HG02970 (cell line): ENCODE results near the gene BCAR1.
"Not testable (repeated sequence)": the region's sequence is repeated elsewhere in the genome, so short reads cannot be mapped to it uniquely, and the experiment has no call there.

ENCODE experiments used
- ATAC-seq: cut with Tn5 transposase; IDR thresholded peaks from one replicate; pipeline ENCODE4 v1.9.1; 2021; ENCODE audit warnings: mild to moderate bottlenecking, moderate library complexity, moderate number of reproducible peaks; ENCODE audit not compliant: unreplicated experiment, low FRiP score

Gene BCAR1

DNA sequence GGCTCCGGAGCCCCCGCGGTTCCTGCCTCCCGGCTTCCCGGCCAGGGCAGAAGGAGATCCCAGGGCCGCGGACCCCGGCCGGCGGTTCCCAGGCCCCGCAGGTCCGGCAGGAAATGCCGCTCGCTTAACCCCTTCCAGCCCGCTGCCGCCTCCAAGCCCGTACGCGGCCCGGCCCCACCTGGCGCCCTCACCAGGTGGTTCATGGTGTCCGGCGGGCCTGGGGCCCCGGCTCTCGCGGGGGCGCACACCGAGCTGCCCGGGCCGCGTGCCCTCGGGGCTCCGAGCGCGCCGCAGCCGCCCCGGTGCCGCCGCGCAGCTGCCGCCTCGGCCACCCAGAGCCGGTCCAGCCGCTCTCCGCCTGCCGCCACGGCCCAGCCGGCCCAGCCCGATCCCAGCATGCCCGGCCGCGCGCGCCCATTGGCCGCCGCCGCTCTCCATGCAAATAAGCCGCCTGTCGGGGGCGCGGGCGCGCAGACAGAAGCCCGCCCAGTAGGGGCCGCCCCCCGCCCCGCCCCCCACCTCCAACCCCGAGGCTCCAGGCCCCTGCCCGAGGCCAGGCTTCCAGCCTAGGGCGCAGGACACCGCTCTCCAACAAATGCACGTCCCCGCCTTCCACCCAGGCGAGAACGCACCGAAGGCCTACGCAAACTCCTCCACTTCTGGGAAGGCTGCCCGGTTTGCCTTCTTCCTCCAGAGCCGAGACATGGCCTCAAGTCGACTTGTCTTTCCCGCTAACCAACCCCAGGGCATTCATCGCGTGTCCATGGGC lies at the start of gene BCAR1:
BCAR1 (minus strand) TSS at position 345 of the 769 bp plus-strand sequence; CDS start at position 203, 142 bp downstream.
- no peak for ATAC-seq

DNA sequence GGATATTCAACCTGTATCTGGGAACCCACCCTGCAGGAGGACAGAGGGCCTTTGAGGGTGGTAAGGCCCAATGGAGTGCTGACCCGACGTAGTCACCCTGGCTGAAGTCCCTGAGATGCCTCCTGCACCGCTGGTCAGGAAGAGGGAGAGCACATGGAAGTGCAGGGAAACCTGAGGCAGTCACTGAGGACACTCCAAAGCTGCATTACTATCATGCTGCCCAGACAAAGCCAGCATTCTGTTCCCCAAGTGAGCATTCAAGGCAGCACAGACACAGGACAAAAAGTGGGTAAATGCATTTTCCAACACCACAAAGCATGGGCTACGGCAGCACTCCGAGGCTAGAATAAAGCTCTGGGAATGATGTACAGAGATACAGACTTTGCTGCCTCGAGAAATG lies 46.8 kb upstream of the BCAR1 start:
- no peak for ATAC-seq

DNA sequence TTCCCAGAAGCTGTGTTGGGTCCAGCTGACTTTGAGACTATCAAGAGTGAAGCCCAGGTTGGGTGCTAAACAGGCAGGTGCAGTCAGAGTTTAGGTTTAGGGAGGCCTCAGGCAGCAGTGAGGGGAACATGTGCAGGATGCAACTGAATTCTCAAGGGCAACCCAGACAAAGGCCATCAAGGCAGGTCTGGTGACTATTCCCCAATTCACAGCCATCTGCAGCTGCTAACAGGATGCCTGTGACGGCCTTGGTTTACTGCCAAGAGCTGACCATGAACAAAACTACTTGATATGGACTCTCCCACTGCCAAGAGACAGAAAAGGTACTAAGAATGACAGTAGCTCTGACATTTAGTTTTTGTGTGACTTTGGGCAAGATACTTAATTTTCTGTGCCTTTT lies 45.2 kb upstream of the BCAR1 start:
- ATAC-seq = no peak

DNA sequence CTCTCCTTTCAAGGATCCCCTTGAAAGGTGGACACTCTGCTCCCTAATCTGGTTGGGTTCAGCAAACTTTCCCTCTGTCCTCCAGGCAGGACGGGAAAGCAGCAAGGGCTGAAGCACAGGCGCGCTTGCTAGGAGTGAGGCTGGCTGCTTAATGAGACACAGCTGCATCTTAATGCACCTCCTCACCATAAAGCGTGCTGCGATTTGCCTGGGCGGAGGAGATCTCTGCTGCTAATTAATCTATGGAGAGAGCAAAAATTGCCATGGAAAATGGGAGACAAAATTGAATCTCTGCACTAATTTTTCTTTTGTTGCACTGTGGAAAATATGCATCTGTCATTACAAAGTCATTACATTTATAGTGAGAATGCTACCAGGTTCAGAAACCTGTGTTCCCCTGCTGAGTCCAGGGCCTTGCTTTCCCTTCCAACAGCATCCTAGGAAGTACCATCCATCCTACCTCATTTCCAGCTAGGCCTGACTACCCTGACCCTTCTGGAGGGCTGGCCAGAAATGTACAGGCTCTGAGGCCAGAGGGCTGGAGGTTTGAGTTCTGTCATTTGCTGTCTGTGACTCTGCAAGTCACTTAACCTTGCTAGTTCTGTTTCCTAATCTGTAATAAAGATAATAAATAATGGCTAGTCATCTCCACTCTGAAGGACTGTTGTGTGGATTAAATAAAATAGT lies 43.5 kb upstream of the BCAR1 start:
- ATAC-seq = no peak

- ATAC-seq = no peak
These were observed 42.3 kb upstream of the BCAR1 start for GRCh38 chr16:75293772-75294171.

- ATAC-seq = no peak
These were observed 41.7 kb upstream of the BCAR1 start for GRCh38 chr16:75293173-75293572.

DNA sequence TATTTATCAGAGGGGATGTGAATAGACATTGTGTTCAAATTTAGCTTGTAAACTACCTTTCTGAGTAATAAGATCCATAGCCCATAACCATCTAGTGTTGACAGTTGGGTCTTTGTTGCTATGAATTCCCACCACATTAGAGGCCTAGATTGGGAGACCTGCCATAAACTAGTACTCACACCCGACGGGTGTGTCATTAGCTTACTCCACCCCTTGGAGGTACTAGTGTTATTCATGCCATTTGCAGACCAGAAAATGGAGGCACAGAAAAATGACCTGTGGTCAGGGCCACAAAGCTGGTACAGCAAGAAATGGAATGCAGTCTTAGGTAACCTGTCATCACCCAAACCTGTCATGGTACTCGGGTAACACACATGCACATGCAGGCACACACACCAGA lies 41.3 kb upstream of the BCAR1 start:
- no peak for ATAC-seq

DNA sequence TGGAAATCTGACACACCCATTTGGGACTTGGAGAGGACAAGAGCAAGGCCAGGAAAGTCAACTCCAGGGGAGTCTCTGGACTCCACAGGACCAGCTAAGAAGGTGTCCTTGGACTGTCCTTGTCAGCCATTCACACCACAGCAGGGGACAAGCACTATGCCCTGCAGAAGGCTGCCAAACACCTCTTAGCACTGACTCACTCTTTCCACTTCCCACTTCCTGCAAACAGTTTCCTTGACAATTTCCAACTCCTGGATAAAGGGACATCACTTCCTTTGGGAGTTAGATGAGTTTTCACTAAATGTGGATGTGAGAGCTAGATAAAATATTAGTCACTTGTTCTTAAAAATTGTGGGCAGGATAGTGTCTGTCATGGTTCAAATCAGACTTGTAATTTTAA lies 37.8 kb upstream of the BCAR1 start:
- ATAC-seq = no peak

- no peak for ATAC-seq
These were observed 37.2 kb upstream of the BCAR1 start for GRCh38 chr16:75288596-75289120.

GRCh38 chr16:75288181-75288580 lies 36.8 kb upstream of the BCAR1 start:
- ATAC-seq = no peak

DNA sequence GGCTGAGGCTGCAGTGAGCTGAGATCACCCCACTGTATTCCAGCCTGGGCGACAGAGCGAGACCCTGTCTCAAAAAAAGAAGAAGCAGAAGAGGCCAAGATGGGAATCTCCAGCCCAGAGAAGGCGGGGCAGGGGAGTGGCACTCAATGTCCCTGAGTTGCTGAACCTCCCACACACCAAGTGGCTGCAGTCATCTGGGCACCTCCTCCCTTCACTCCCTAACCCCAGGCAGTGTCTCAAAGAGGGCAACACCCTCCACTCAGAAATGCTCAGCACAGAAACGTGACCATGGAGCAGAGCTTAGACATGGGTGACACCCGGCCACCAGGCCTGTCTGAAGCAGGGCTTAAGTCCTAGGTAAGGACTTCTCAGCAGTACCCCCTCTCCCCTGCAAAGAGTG lies 36.3 kb upstream of the BCAR1 start:
- ATAC-seq = no peak

DNA sequence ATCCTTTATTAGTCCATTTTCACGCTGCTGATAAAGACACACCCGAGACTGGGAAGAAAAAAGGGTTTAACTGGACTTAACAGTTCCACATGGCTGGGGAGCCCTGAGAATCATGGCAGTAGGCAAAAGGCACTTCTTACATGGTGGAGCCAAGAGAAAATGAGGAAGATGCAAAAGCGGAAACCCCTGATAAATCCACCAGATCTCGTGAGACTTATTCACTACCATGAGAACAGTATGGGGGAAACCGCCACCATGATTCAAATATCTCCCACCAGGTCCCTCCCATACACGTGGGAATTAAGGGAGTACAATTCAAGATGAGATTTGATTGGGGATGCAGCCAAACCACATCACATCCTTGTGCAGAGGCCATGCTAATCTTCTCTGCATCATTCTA lies 35.0 kb upstream of the BCAR1 start:
- no peak for ATAC-seq

DNA sequence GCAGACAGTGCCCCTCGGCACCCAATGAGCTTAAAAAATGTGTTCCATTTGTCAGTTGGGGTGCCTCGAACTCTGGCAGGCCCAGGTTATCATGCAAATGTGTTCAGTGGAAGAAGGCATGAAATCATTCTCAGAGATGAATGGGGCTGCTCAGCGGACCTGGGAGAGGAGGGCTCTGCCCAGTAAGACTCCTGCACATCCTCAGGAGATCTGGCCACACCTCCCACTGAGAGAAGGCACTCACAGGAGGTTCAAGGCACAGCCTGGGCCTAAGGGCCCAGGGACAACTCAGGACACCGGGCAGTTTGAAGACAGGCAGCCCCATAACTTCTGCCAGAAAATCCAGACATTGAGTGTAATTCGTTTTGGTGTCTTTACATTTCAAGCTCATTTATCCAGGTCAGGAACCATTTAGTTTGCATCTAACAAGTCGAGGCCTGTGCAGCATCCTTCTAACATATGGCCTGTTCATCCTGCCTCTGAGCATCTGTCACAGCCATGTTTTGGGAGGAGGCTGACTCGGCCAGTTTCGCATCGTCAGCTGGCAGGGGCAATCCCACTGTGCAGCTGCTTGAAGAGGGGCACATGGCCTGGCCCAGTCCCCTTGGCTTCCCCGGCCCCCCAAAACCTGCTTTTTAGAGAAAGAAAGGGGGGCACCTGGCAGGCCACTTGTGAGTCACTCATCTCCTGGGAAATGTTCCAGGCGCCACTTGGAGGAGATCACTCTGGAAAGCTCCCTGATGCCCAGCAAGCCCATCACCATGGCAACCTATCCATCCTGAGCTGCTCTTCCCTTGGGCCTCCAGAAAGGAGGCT lies 31.2 kb upstream of the BCAR1 start:
- no peak for ATAC-seq

DNA sequence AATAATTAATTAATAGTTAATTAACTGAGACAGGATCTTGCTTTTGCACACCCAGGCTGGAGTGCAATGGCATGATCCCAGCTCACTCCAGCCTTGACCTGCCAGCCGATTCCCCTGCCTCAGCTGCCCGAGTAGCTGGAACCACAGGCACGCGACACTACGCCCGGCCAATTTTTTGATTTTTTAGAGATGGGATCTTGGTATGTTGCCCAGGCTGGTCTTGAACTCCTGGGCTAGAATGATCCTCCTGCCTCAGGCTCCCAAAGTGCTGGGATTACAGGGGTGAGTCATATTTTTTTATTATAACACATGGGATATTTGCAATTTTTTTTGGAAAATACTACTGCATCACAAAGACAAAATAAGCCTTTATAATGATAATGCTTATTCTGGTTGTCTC lies 30.4 kb upstream of the BCAR1 start:
- ATAC-seq = no peak

DNA sequence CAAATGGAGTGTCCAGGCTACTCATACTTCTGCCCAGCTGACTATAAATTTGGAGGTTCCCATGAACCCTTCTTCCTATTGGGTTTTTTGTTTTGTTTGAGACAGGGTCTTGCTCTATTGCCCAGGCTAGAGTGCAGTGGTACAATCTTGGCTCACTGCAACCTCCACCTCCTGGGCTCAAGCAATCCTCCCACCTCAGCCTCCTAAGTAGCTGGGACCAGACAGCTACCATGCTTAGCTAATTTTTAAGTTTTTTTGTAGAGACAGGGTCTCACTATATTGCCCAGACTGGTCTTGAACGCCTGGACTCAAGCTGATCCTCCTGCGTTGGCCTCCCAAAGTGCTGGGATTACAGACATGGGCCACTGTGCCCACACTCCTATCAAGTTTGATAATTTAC lies 29.6 kb upstream of the BCAR1 start:
- not testable (repeated sequence) for ATAC-seq

GRCh38 chr16:75280331-75280804 lies 28.9 kb upstream of the BCAR1 start:
- no peak for ATAC-seq

- ATAC-seq = no peak
These were observed 27.9 kb upstream of the BCAR1 start for GRCh38 chr16:75279305-75279704.

GRCh38 chr16:75273054-75273925 lies 21.9 kb upstream of the BCAR1 start:
- ATAC-seq = no peak

DNA sequence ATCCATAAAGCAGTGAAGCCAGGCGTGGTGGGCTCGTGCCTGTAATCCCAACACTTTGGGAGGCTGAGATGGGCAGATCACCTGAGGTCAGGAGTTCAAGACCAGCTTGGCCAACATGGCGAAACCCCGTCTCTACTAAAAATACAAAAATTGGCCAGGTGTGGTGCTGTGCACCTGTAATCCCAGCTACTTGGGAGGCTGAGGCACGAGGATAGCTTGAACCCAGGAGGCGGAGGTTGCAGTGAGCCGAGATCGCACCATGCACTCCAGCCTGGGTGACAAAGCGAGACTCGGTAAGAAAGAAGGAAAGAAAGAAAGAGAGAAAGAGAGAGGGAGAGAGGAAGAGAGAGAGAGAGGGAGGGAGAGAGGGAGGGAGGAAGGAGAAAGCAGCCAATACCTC lies 21.2 kb upstream of the BCAR1 start:
- not testable (repeated sequence) for ATAC-seq

DNA sequence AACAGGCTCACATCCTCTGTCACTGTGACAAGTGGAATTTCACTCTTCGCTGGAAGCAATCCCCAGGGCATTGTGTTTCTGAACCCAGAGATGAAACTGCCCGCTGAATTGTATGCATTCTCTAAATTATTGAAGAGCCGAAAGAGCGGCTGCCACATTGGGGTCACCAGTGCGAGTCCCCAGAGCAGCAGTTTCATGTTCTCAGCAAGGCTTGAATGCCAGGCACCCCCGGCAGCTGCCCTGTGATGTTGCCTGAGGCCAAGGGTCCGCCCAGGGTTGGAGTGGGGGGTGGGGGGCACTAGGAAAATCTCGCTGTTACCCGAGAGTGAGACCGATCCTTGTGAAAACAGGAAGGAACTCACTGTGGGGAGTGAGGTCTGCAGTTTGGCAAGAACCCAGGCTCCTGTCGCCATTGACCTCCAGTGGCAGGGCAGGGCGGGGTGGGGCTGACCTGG lies 20.7 kb upstream of the BCAR1 start:
- ATAC-seq = no peak
